ENCODE data around the gene MROH8.

DNA sequence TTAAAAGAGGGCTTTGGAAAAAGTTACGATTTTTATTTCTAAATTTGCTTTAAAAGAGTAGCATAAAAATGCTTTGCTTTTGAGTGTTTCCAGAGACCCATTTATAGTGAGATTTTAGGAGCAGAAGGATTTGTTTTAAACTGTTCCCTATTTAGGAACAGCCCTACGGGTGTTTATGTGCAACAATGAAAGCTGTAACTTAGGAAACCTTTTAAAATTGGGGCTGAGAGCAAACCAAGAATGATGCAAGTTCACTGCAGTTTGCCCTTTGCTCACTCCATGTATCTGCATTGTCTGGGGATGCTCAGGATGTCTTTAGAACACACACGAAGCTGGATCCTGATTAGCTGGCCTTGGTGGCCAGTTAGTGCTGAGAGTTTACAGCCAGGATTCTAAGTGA is 41.4 kb upstream of the MROH8 start:
- TF ChIP-seq, protein P1, sequence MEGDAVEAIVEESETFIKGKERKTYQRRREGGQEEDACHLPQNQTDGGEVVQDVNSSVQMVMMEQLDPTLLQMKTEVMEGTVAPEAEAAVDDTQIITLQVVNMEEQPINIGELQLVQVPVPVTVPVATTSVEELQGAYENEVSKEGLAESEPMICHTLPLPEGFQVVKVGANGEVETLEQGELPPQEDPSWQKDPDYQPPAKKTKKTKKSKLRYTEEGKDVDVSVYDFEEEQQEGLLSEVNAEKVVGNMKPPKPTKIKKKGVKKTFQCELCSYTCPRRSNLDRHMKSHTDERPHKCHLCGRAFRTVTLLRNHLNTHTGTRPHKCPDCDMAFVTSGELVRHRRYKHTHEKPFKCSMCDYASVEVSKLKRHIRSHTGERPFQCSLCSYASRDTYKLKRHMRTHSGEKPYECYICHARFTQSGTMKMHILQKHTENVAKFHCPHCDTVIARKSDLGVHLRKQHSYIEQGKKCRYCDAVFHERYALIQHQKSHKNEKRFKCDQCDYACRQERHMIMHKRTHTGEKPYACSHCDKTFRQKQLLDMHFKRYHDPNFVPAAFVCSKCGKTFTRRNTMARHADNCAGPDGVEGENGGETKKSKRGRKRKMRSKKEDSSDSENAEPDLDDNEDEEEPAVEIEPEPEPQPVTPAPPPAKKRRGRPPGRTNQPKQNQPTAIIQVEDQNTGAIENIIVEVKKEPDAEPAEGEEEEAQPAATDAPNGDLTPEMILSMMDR (IDR thresholded peaks at IDR 0.05; ENCODE audit: low read length): no peak
- no peak for TF ChIP-seq EZH2 (IDR thresholded peaks at IDR 0.05; ENCODE audit: borderline replicate concordance, low read length)

Measured in OCI-LY1 (cell line).